HG03066 (cell line): Measurements from ENCODE around the gene TADA1.
A peak's percentile ranks its signal among the peaks of the same experiment; 100 is the strongest.
"Not testable (repeated sequence)": the region's sequence is repeated elsewhere in the genome, so short reads cannot be mapped to it uniquely, and the experiment has no call there.

Experiments
- ATAC-seq: cut with Tn5 transposase; IDR thresholded peaks from one replicate; pipeline ENCODE4 v1.9.1; 2021; ENCODE audit warnings: low read depth; ENCODE audit not compliant: unreplicated experiment

TADA1 gene

GRCh38 chr1:166849135-166849534 is 26.9 kb downstream of the TADA1 start:
- ATAC-seq: no peak

GRCh38 chr1:166848193-166848592 is 27.9 kb downstream of the TADA1 start:
- ATAC-seq: no peak

GRCh38 chr1:166844791-166845190 is 31.3 kb downstream of the TADA1 start:
- ATAC-seq: no peak

- ATAC-seq: no peak
These were observed 32.1 kb downstream of the TADA1 start for GRCh38 chr1:166843769-166844596.

GRCh38 chr1:166843322-166843721 is 32.7 kb downstream of the TADA1 start:
- ATAC-seq: no peak

GRCh38 chr1:166840309-166841274 is 35.5 kb downstream of the TADA1 start:
- ATAC-seq: no peak

GRCh38 chr1:166839600-166840308 is 36.3 kb downstream of the TADA1 start:
- ATAC-seq: peak; percentile 26

- ATAC-seq: peak; percentile 94
These were observed 37.1 kb downstream of the TADA1 start, which contains the start of gene POGK for GRCh38 chr1:166838766-166839599. Gene POGK, plus strand, starts transcription at chr1:166839475. Its CDS starts 1,482 bp downstream, at chr1:166840957.

GRCh38 chr1:166836733-166837132 is 39.3 kb downstream of the TADA1 start:
- no peak for ATAC-seq

GRCh38 chr1:166829762-166830161 is 46.3 kb downstream of the TADA1 start:
- not testable (repeated sequence) for ATAC-seq

GRCh38 chr1:166827426-166827825 is 48.6 kb downstream of the TADA1 start:
- ATAC-seq: no peak

GRCh38 chr1:166822385-166822784 is 53.7 kb downstream of the TADA1 start:
- ATAC-seq: no peak

GRCh38 chr1:166819974-166820373 is 56.1 kb downstream of the TADA1 start:
- ATAC-seq: no peak

GRCh38 chr1:166814611-166815010 is 61.5 kb downstream of the TADA1 start:
- no peak for ATAC-seq

GRCh38 chr1:166813508-166814223 is 62.4 kb downstream of the TADA1 start:
- no peak for ATAC-seq

GRCh38 chr1:166811691-166812090 is 64.4 kb downstream of the TADA1 start:
- no peak for ATAC-seq

- no peak for ATAC-seq
These were observed 67.1 kb downstream of the TADA1 start for GRCh38 chr1:166808952-166809351.
